ENCODE data around the gene CCDC47. TPM values are rescaled to one million over a fixed set of nuclear protein-coding genes. Genes with fewer than 3 reads are reported as not detected.

Gene CCDC47
- polyA plus RNA-seq, 1 donor (not counting 4 experiments of a cell fraction or from before 2014, with no cell fraction given): 86.4 TPM

DNA sequence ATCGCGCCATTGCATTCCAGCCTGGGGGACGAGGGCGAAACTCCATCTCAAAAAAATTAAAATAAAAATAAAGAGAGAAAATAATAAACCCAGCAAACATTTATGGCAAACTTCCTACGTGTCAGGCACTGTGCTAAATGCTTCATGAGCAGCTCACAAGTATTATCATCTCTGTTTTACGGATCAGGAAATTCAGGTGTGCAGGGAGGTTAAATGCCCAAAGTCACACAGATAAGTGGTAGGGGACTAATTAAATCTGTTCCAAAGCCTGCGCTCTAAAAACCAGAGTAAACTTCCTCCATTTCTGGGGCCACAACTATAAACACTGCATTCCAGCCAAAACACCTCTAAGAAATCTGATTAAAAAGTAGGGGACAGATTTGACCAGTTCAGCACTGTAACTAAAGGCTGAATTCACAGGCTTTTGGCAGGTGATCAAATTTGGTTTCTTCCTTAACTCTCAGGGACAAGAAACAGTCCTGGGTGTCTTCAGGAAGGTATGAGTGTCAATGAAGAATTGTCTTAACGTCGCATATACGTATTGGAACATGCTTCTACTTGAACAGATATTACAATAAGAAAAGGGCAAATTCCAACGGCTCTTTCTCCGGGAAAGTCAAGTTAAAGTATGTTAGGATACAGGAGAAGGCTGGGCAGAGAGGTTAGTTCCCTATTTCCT is 32.8 kb downstream of the CCDC47 start:
- Histone ChIP-seq H3K4me1 (ENCODE audit: control insufficient read depth, extremely low read depth, insufficient read depth, low read length) (peaks cover 5% of the 10 kb centered on the region), H3K9me1 (ENCODE audit: control insufficient read depth, extremely low read depth, insufficient read depth, low read length) (no peaks in the 10 kb centered on the region), H4K20me1 (ENCODE audit: control insufficient read depth, extremely low read depth, insufficient read depth, low read length) (no peaks in the 10 kb centered on the region), H3K9me3 (ENCODE audit: control insufficient read depth, low read depth, low read length) (no peaks in the 10 kb centered on the region), H2AFZ (ENCODE audit: control insufficient read depth, low read length) (peak overlapping the region; percentile 17), H3K9ac (ENCODE audit: control insufficient read depth, extremely low read depth, insufficient read depth, low read length) (peak overlapping the region; percentile 93), H3K27ac (ENCODE audit: control insufficient read depth, insufficient read depth, low read length) (peak overlapping the region; percentile 87), H3K27me3 (ENCODE audit: control insufficient read depth, extremely low read depth, insufficient read depth, low read length) (no peaks in the 10 kb centered on the region), H3K79me2 (ENCODE audit: control insufficient read depth, insufficient read depth, low read length) (peaks cover 4% of the 10 kb centered on the region), H3K36me3 (ENCODE audit: control insufficient read depth in 2 of 2, extremely low read depth in 1 of 2, insufficient read depth in 2 of 2, low read length in 2 of 2) (no peaks in the 10 kb centered on the region), H3K4me3 (ENCODE audit: control insufficient read depth in 2 of 3, extremely low read depth in 1 of 3, insufficient read depth in 2 of 3, low read depth in 1 of 3, low read length in 3 of 3) (peak overlapping the region; percentile 85 to 94 (median 91)), H3K4me2 (ENCODE audit: control insufficient read depth, extremely low read depth, insufficient read depth, low read depth, low read length) (peak overlapping the region; percentile 91)
- dilution Hi-C loops (cut with MboI; ENCODE audit: extremely low pct_ligation_motif_present, low sequenced_read_pairs): no loop called here
- FAIRE-seq (no peak), DNase-seq (ENCODE audit: low read depth, low spot score) (no peak)
- TF ChIP-seq, protein P1, sequence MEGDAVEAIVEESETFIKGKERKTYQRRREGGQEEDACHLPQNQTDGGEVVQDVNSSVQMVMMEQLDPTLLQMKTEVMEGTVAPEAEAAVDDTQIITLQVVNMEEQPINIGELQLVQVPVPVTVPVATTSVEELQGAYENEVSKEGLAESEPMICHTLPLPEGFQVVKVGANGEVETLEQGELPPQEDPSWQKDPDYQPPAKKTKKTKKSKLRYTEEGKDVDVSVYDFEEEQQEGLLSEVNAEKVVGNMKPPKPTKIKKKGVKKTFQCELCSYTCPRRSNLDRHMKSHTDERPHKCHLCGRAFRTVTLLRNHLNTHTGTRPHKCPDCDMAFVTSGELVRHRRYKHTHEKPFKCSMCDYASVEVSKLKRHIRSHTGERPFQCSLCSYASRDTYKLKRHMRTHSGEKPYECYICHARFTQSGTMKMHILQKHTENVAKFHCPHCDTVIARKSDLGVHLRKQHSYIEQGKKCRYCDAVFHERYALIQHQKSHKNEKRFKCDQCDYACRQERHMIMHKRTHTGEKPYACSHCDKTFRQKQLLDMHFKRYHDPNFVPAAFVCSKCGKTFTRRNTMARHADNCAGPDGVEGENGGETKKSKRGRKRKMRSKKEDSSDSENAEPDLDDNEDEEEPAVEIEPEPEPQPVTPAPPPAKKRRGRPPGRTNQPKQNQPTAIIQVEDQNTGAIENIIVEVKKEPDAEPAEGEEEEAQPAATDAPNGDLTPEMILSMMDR (optimal IDR thresholded peaks at IDR 0.05 in 1 of 3, IDR thresholded peaks at IDR 0.05 in 1 of 3, conservative IDR thresholded peaks at IDR 0.05 in 1 of 3; ENCODE audit: extremely low read depth in 1 of 3, insufficient read depth in 2 of 3, low read length in 3 of 3): no peak
- TF ChIP-seq EZH2 (IDR thresholded peaks at IDR 0.05; ENCODE audit: low read length): no peak

DNA sequence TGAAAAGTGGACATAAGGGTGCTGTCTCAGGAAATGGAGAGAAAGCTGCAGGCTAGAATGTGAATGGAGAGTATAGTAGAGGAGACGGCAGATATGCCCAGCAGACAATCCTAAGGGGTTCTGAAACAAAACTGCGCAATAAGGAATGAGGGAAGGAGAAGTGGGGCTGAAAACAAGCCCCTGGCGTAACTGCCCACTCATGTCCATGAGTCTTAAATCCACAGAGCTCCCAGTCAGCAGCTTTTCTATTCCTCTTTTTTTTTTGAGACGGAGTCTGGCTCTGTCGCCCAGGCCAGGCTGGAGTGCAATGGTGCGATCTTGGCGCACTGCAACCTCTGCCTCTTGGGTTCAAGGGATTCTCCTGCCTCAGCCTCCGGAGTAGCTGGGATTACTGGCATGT is 37.7 kb downstream of the CCDC47 start:
- no peak overlapping the region for H3K9ac ChIP-seq (ENCODE audit: control insufficient read depth, extremely low read depth, insufficient read depth, low read length)
- H3K4me3 ChIP-seq (ENCODE audit: control insufficient read depth in 2 of 3, extremely low read depth in 1 of 3, insufficient read depth in 2 of 3, low read depth in 1 of 3, low read length in 3 of 3): no peak overlapping the region
- no peak for FAIRE-seq
- peaks cover 3% of the 10 kb centered on the region for H3K4me1 ChIP-seq (ENCODE audit: control insufficient read depth, extremely low read depth, insufficient read depth, low read length)
- no peaks in the 10 kb centered on the region for H4K20me1 ChIP-seq (ENCODE audit: control insufficient read depth, extremely low read depth, insufficient read depth, low read length)
- no peak overlapping the region for H2AFZ ChIP-seq (ENCODE audit: control insufficient read depth, low read length)
- TF ChIP-seq, protein P1 (optimal IDR thresholded peaks at IDR 0.05 in 1 of 3, IDR thresholded peaks at IDR 0.05 in 1 of 3, conservative IDR thresholded peaks at IDR 0.05 in 1 of 3; ENCODE audit: extremely low read depth in 1 of 3, insufficient read depth in 2 of 3, low read length in 3 of 3): no peak
- TF ChIP-seq EZH2 (IDR thresholded peaks at IDR 0.05; ENCODE audit: low read length): no peak
- peaks cover 0 to 1% of the 10 kb centered on the region in 2 experiments for H3K36me3 ChIP-seq (ENCODE audit: control insufficient read depth in 2 of 2, extremely low read depth in 1 of 2, insufficient read depth in 2 of 2, low read length in 2 of 2)
- H3K79me2 ChIP-seq (ENCODE audit: control insufficient read depth, insufficient read depth, low read length): peaks cover 4% of the 10 kb centered on the region
- no peaks in the 10 kb centered on the region for H3K27me3 ChIP-seq (ENCODE audit: control insufficient read depth, extremely low read depth, insufficient read depth, low read length)
- no peak for DNase-seq (ENCODE audit: low read depth, low spot score)
- no peak overlapping the region for H3K4me2 ChIP-seq (ENCODE audit: control insufficient read depth, extremely low read depth, insufficient read depth, low read depth, low read length)
- no peak overlapping the region for H3K27ac ChIP-seq (ENCODE audit: control insufficient read depth, insufficient read depth, low read length)
- dilution Hi-C loops (cut with MboI; ENCODE audit: extremely low pct_ligation_motif_present, low sequenced_read_pairs): no loop called here
- H3K9me1 ChIP-seq (ENCODE audit: control insufficient read depth, extremely low read depth, insufficient read depth, low read length): no peaks in the 10 kb centered on the region
- no peaks in the 10 kb centered on the region for H3K9me3 ChIP-seq (ENCODE audit: control insufficient read depth, low read depth, low read length)
